Natural killer cell (primary cell): ENCODE results near the gene TENM4. TPM values are rescaled to one million over a fixed set of nuclear protein-coding genes. Genes with fewer than 3 reads are reported as not detected.

Experiments
- ATAC-seq, 3 donors: fragments of 150-1000 bp in 2 of 3; fragments of 200-7000 bp in 1 of 3; cut with Tn5 transposase; 1 replicate in 1 of 3; 2 replicates in 2 of 3; pipeline ENCODE4 v1.10.0; 2021; ENCODE audit warnings: mild to moderate bottlenecking in 2 of 3, moderate library complexity in 2 of 3
- DNase-seq, 2 donors: peaks; one replicate each; pipeline versions ENCODE4 v3.0.0 to v3.0.0-alpha.2; 2013 to 2021; ENCODE audit warnings: mixed read lengths in 1 of 2
- H3K27ac ChIP-seq: one replicate; pipeline ENCODE4 v1.5.1; 2013; ENCODE audit warnings: mild to moderate bottlenecking, low read length
- H3K27me3 ChIP-seq: one replicate; pipeline ENCODE4 v1.6.1; 2013; ENCODE audit warnings: low read length; ENCODE audit not compliant: control insufficient read depth, insufficient read depth
- H3K36me3 ChIP-seq: one replicate; pipeline ENCODE4 v1.6.1; 2013; ENCODE audit warnings: low read length; ENCODE audit not compliant: control insufficient read depth, insufficient read depth
- H3K4me1 ChIP-seq: one replicate; pipeline ENCODE4 v1.6.1; 2013; ENCODE audit warnings: low read length; ENCODE audit not compliant: control insufficient read depth, insufficient read depth
- H3K4me3 ChIP-seq: one replicate; pipeline ENCODE4 v1.5.1; 2013; ENCODE audit warnings: low read length
- H3K9me3 ChIP-seq: one replicate; pipeline ENCODE4 v1.6.1; 2013; ENCODE audit warnings: low read length; ENCODE audit not compliant: control insufficient read depth, insufficient read depth
- H3K27ac Mint-ChIP-seq, 2 donors: one replicate each; pipeline ENCODE4 v1.8.0; 2022; ENCODE audit warnings: mild to moderate bottlenecking in 2 of 2, mixed read lengths in 2 of 2, moderate library complexity in 1 of 2
- H3K27me3 Mint-ChIP-seq, 2 donors: one replicate each; pipeline ENCODE4 v1.8.0; 2022; ENCODE audit warnings: low read depth in 2 of 2, mixed read lengths in 2 of 2
- H3K36me3 Mint-ChIP-seq: one replicate; pipeline ENCODE4 v1.8.0; 2022; ENCODE audit warnings: mixed read lengths
- H3K4me1 Mint-ChIP-seq, 2 donors: one replicate each; pipeline ENCODE4 v1.8.0; 2022; ENCODE audit warnings: mixed read lengths in 2 of 2
- H3K4me3 Mint-ChIP-seq: one replicate; pipeline ENCODE4 v1.8.0; 2022; ENCODE audit warnings: mild to moderate bottlenecking, moderate library complexity, mixed read lengths
- H3K9me3 Mint-ChIP-seq, 2 donors: one replicate each; pipeline ENCODE4 v1.8.0; 2022; ENCODE audit warnings: mixed read lengths in 2 of 2
- CTCF ChIP-seq: fragments of 200-600 bp; IDR thresholded peaks from one replicate; pipeline ENCODE4 v1.8.0; 2022; ENCODE audit warnings: antibody characterized with exemption
- WGBS: methylation state at CpG from one replicate; pipeline ENCODE4 v1.1.7; 2013; ENCODE audit warnings: missing lambda C conversion rate; ENCODE audit not compliant: insufficient coverage; 5-methylcytosine and 5-hydroxymethylcytosine counted together
- intact Hi-C: fragments of 100-400 bp; cut with micrococcal nuclease; formaldehyde crosslinking; loops from one replicate; pipeline ENCODE4 v1.14.2; 2022
- total RNA-seq, 4 donors: library from RNA; stranded (reverse); fragments of 120-200 nt in 1 of 4; gene quantifications; one replicate each; pipeline versions ENCODE4 v1.2.3 to v1.2.4, GENCODE V29; 2013 to 2022

The TENM4 gene
- total RNA-seq, 3 donors from 2014 or later (not counting 1 experiment from before 2014, with no cell fraction given): 0.63 to 0.75 TPM; not detected in 1

GRCh38 chr11:79185351-79185750 lies 255.5 kb downstream of the TENM4 start:
- WGBS: 94% methylated on average over 1 of the region's 1 CpG
- Mint-ChIP-seq H3K27ac (no peak overlapping the region), H3K4me3 (no peak overlapping the region), H3K36me3 (no peaks in the 10 kb centered on the region), H3K27me3 (no peaks in the 10 kb centered on the region), H3K4me1 (no peaks in the 10 kb centered on the region), H3K9me3 (peaks cover 3 to 9% of the 10 kb centered on the region in 2 donors)
- Histone ChIP-seq H3K36me3 (no peaks in the 10 kb centered on the region), H3K9me3 (no peaks in the 10 kb centered on the region), H3K4me1 (no peaks in the 10 kb centered on the region), H3K4me3 (no peak overlapping the region), H3K27ac (no peak overlapping the region), H3K27me3 (no peaks in the 10 kb centered on the region)
- DNase-seq (no peak), ATAC-seq (no peak)
- intact Hi-C loops: no loop called here
- no peak for TF ChIP-seq CTCF

GRCh38 chr11:79184285-79184684 lies 256.5 kb downstream of the TENM4 start:
- no peak for TF ChIP-seq CTCF
- H3K4me3 Mint-ChIP-seq: no peak overlapping the region
- intact Hi-C loops: no loop called here
- Histone ChIP-seq H3K4me1 (no peaks in the 10 kb centered on the region), H3K9me3 (no peaks in the 10 kb centered on the region), H3K27me3 (no peaks in the 10 kb centered on the region), H3K27ac (no peak overlapping the region), H3K4me3 (no peak overlapping the region), H3K36me3 (no peaks in the 10 kb centered on the region)
- ATAC-seq: no peak
- WGBS: 78% methylated on average over 4 of the region's 4 CpGs
- no peak for DNase-seq
- peaks cover 3 to 7% of the 10 kb centered on the region in 2 donors for H3K9me3 Mint-ChIP-seq
- no peaks in the 10 kb centered on the region for H3K4me1 Mint-ChIP-seq
- H3K27ac Mint-ChIP-seq: no peak overlapping the region
- no peaks in the 10 kb centered on the region for H3K36me3 Mint-ChIP-seq
- H3K27me3 Mint-ChIP-seq: no peaks in the 10 kb centered on the region

- Mint-ChIP-seq H3K4me1 (no peaks in the 10 kb centered on the region), H3K27ac (no peak overlapping the region), H3K4me3 (no peak overlapping the region), H3K9me3 (peaks cover 0 to 8% of the 10 kb centered on the region in 2 donors), H3K27me3 (no peaks in the 10 kb centered on the region), H3K36me3 (no peaks in the 10 kb centered on the region)
- WGBS: 88% methylated on average over 1 of the region's 1 CpG
- intact Hi-C loops: no loop called here
- Histone ChIP-seq H3K36me3 (no peaks in the 10 kb centered on the region), H3K9me3 (no peaks in the 10 kb centered on the region), H3K4me1 (no peaks in the 10 kb centered on the region), H3K4me3 (no peak overlapping the region), H3K27me3 (no peaks in the 10 kb centered on the region), H3K27ac (no peak overlapping the region)
- DNase-seq: no peak
- no peak for TF ChIP-seq CTCF
- ATAC-seq: no peak
Observed at GRCh38 chr11:79182794-79183193, 258.0 kb downstream of the TENM4 start.

GRCh38 chr11:79179087-79179486 lies 261.7 kb downstream of the TENM4 start:
- intact Hi-C loops: no loop called here
- no peaks in the 10 kb centered on the region for H3K36me3 ChIP-seq
- no peaks in the 10 kb centered on the region for H3K9me3 ChIP-seq
- no peaks in the 10 kb centered on the region for H3K27me3 Mint-ChIP-seq
- no peak overlapping the region for H3K4me3 ChIP-seq
- no peaks in the 10 kb centered on the region for H3K27me3 ChIP-seq
- no peaks in the 10 kb centered on the region for H3K4me1 Mint-ChIP-seq
- no peak for TF ChIP-seq CTCF
- peaks cover 4 to 7% of the 10 kb centered on the region in 2 donors for H3K9me3 Mint-ChIP-seq
- ATAC-seq (no peak), DNase-seq (no peak)
- H3K27ac Mint-ChIP-seq: no peak overlapping the region
- no peak overlapping the region for H3K27ac ChIP-seq
- no peak overlapping the region for H3K4me3 Mint-ChIP-seq
- no peaks in the 10 kb centered on the region for H3K4me1 ChIP-seq
- no peaks in the 10 kb centered on the region for H3K36me3 Mint-ChIP-seq
- 71% methylated on average over 3 of the region's 3 CpGs for WGBS
